MCF 10A (cell line): ENCODE measurements around the gene EIF4E2. TPM values are rescaled to one million over a fixed set of nuclear protein-coding genes. Genes with fewer than 3 reads are reported as not detected.

Experiments
- total RNA-seq: library from RNA; stranded (reverse); gene quantifications from 2 replicates; pipeline ENCODE4 v1.2.3, GENCODE V29; 2022

The EIF4E2 gene
- total RNA-seq, 1 experiment from 2014 or later = 52.8 TPM

Other genes starting within 250 kb of the EIF4E2 start
- 0.35 and 0.64 TPM in 2 replicates for gene ALPP, start 171.9 kb upstream of the EIF4E2 start, total RNA-seq
- not detected in 2 replicates for gene ALPG, start 143.8 kb upstream of the EIF4E2 start, total RNA-seq
- gene ALPI, start 94.5 kb upstream of the EIF4E2 start, total RNA-seq = not detected in 2 replicates
- gene ECEL1, start 62.9 kb upstream of the EIF4E2 start, total RNA-seq = not detected in 2 replicates
- not detected in 2 replicates for gene PRSS56, start 30.3 kb upstream of the EIF4E2 start, total RNA-seq
- gene CHRND, start 24.5 kb upstream of the EIF4E2 start, total RNA-seq = not detected in 2 replicates
- gene CHRNG, start 11.0 kb upstream of the EIF4E2 start, total RNA-seq = not detected in 2 replicates
- 4.9 and 5.2 TPM in 2 replicates for gene TIGD1, start 132 bp upstream of the EIF4E2 start, total RNA-seq
- not detected in 2 replicates for gene EFHD1, start 82.9 kb downstream of the EIF4E2 start, total RNA-seq
- gene GIGYF2, start 146.6 kb downstream of the EIF4E2 start, total RNA-seq = 71.1 and 90.3 TPM in 2 replicates
- gene KCNJ13, start 225.9 kb downstream of the EIF4E2 start, total RNA-seq = not detected in 2 replicates